Loucy (cell line): ENCODE measurements around the gene ITGA8.

Source experiments
- H2AFZ ChIP-seq: fragments of 200-600 bp; sonication (generic); 2 replicates; pipeline ENCODE4 v1.6.0; 2016; ENCODE audit warnings: antibody characterized with exemption, mild to moderate bottlenecking, low read length, moderate library complexity
- H3F3A ChIP-seq: fragments of 200-600 bp; 2 replicates; pipeline ENCODE4 v1.6.0; 2016; ENCODE audit warnings: antibody characterized with exemption, low read depth, mild to moderate bottlenecking
- H3K27me3 ChIP-seq: fragments of 200-600 bp; sonication (generic); 2 replicates; pipeline ENCODE4 v1.6.1; 2014; ENCODE audit warnings: low read length, mild to moderate bottlenecking; ENCODE audit not compliant: insufficient read depth, poor library complexity, severe bottlenecking
- H3K36me3 ChIP-seq: fragments of 200-600 bp; sonication (generic); 2 replicates; pipeline ENCODE4 v1.6.1; 2016; ENCODE audit warnings: low read length; ENCODE audit not compliant: insufficient read depth
- H3K4me1 ChIP-seq: fragments of 200-600 bp; sonication (generic); 2 replicates; pipeline ENCODE4 v1.5.1; 2014; ENCODE audit warnings: low read length, mild to moderate bottlenecking; ENCODE audit not compliant: insufficient read depth, poor library complexity, severe bottlenecking
- H3K4me2 ChIP-seq: fragments of 200-600 bp; sonication (generic); 2 replicates; pipeline ENCODE4 v1.6.0; 2014; ENCODE audit warnings: antibody characterized with exemption, low read length, low read depth, mild to moderate bottlenecking; ENCODE audit not compliant: poor library complexity, severe bottlenecking
- H3K4me3 ChIP-seq: fragments of 200-600 bp; sonication (generic); 2 replicates; pipeline ENCODE4 v1.5.1; 2014; ENCODE audit warnings: low read length, mild to moderate bottlenecking, mixed read lengths; ENCODE audit not compliant: poor library complexity, severe bottlenecking
- H3K79me2 ChIP-seq: fragments of 200-600 bp; sonication (generic); 2 replicates; pipeline ENCODE4 v1.6.1; 2014; ENCODE audit warnings: low read length; ENCODE audit not compliant: insufficient read depth
- H3K9ac ChIP-seq: fragments of 200-600 bp; sonication (generic); 2 replicates; pipeline ENCODE4 v1.6.0; 2014; ENCODE audit warnings: mild to moderate bottlenecking, low read depth, low read length, moderate library complexity; ENCODE audit not compliant: poor library complexity, severe bottlenecking
- H3K9me2 ChIP-seq: fragments of 200-600 bp; sonication (generic); replicated peaks from 2 replicates; pipeline ENCODE4 v1.6.1; 2016; ENCODE audit warnings: low read depth, low read length, mixed read lengths
- H3K9me3 ChIP-seq: fragments of 200-600 bp; sonication (generic); 2 replicates; pipeline ENCODE4 v1.6.1; 2014; ENCODE audit warnings: mild to moderate bottlenecking, antibody characterized with exemption, low read length, low read depth; ENCODE audit not compliant: insufficient read depth
- H4K20me1 ChIP-seq: fragments of 200-600 bp; sonication (generic); 2 replicates; pipeline ENCODE4 v1.6.0; 2014; ENCODE audit warnings: antibody characterized with exemption, low read length, mild to moderate bottlenecking; ENCODE audit not compliant: insufficient read depth, poor library complexity, severe bottlenecking
- CTCF ChIP-seq: fragments of 200-600 bp; sonication (generic); conservative IDR thresholded peaks from 2 replicates; pipeline ENCODE4 v1.5.1; 2014; ENCODE audit warnings: mild to moderate bottlenecking, antibody characterized with exemption, low read length
- EZH2phosphoT487 ChIP-seq: fragments of 200-600 bp; IDR thresholded peaks from 2 replicates; pipeline ENCODE4 v1.6.1; 2018; ENCODE audit warnings: antibody characterized with exemption, mild to moderate bottlenecking, moderate library complexity, borderline replicate concordance

Gene ITGA8

DNA sequence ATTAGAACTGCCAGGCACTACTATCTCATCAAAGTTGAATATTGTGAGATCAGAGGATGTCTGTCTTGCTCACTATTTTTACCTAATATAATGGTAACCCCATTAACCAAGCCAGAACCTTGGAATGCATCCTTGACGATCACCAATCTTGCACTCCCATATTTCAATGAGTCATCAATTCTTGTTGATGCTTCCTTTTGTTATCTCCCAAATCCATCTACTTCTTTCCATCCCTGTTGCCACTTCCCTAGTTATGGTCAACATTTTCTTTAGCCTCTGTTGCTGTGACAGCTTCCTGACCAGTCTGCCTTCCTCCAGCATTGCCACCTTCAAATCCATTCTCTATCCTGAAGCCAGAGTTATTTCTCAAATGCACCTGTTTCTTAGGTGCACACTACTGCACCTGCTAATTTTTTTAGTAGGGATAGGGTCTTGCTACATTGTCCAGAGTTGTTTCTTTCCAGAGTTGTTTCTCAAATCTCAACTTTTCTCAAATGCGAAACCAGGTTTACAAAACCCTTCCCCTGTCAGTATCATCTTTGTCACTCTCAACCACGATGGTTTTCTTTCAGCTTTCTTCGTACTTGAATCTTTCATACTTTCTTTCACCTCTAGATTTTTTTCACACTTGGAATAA lies 15.7 kb downstream of the ITGA8 start:
- H4K20me1 ChIP-seq: no peaks in the 10 kb centered on the region
- no peak overlapping the region for H2AFZ ChIP-seq
- H3K9me3 ChIP-seq: no peaks in the 10 kb centered on the region
- H3K79me2 ChIP-seq: no peaks in the 10 kb centered on the region
- no peak overlapping the region for H3K9ac ChIP-seq
- no peaks in the 10 kb centered on the region for H3K27me3 ChIP-seq
- H3K36me3 ChIP-seq: no peaks in the 10 kb centered on the region
- no peaks in the 10 kb centered on the region for H3K9me2 ChIP-seq
- H3K4me2 ChIP-seq: no peak overlapping the region
- no peaks in the 10 kb centered on the region for H3K4me1 ChIP-seq
- TF ChIP-seq CTCF (no peak), EZH2phosphoT487 (no peak)
- H3K4me3 ChIP-seq: no peak overlapping the region
- H3F3A ChIP-seq: no peaks in the 10 kb centered on the region

DNA sequence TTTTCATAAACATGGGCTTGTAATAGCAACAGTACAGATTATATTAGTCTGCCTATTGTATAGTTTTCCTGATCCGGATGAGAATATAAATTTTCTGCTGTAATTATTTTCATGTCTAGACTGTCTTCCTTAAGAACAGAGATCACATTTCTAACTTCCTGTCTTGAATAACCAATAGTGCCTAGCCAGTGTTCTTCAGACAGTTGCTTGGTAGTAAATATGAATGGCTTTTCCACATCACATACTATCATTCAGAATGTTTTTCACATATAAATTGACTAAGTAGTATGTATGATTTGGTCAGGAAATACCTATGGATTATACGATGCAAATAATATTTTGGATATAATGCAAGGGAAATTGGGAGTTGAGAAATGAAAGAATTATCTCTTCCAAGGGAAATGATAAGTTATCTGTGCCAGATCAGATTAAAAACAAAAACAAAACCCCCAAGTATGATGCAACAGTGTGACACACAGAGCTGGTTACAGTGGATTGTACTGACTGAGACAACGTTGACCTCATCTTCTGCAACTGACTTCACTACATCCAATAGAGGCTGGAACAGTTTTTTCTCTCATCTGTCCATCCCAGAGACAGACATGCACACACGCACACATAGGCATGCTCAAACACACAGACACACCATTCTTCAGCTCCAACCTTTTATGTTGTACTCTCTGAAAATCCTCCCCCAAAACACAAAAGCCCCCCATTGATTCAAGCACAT lies 16.4 kb downstream of the ITGA8 start:
- no peaks in the 10 kb centered on the region for H3K4me1 ChIP-seq
- no peaks in the 10 kb centered on the region for H3K36me3 ChIP-seq
- no peaks in the 10 kb centered on the region for H3K9me2 ChIP-seq
- H3F3A ChIP-seq: no peaks in the 10 kb centered on the region
- no peaks in the 10 kb centered on the region for H3K27me3 ChIP-seq
- no peak overlapping the region for H3K4me3 ChIP-seq
- no peaks in the 10 kb centered on the region for H3K9me3 ChIP-seq
- no peak overlapping the region for H2AFZ ChIP-seq
- H4K20me1 ChIP-seq: no peaks in the 10 kb centered on the region
- TF ChIP-seq CTCF (no peak), EZH2phosphoT487 (no peak)
- H3K79me2 ChIP-seq: no peaks in the 10 kb centered on the region
- no peak overlapping the region for H3K9ac ChIP-seq
- no peak overlapping the region for H3K4me2 ChIP-seq

DNA sequence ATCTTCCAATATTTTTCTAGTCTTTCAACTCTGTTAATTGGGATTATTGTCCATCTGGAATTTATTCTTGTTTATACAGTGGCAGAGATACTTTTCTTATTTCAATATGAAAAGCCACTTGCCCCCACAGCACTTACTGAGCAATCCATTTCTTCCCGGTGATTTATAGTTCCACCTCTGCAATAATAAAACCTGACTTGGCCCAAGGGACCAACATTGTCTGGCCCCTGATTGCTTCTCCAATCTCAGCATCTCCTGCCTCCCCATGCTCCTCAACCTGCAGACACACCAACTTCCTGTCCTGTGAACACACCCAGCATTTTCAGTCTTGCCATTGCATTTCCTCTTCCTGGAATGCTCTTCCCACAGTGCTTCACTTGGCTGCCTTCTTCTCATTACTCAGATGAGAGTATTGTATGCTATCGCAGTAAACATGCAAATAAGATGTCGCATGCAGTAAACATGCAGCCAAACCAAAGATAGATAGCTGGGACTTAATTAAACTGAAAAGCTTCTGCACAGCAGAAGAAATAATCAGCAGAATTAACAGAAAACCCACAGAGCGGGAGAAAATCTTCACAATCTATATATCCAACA lies 19.5 kb downstream of the ITGA8 start:
- Histone ChIP-seq H3K79me2 (no peaks in the 10 kb centered on the region), H3K9me2 (no peaks in the 10 kb centered on the region), H3K36me3 (no peaks in the 10 kb centered on the region), H3K4me2 (no peak overlapping the region), H3K27me3 (no peaks in the 10 kb centered on the region), H2AFZ (no peak overlapping the region), H4K20me1 (no peaks in the 10 kb centered on the region), H3F3A (no peaks in the 10 kb centered on the region), H3K9ac (no peak overlapping the region), H3K4me3 (no peak overlapping the region), H3K4me1 (no peaks in the 10 kb centered on the region), H3K9me3 (no peaks in the 10 kb centered on the region)
- TF ChIP-seq EZH2phosphoT487 (no peak), CTCF (no peak)
